ENCODE measurements around the gene TRIP13. TPM values are rescaled to one million over a fixed set of nuclear protein-coding genes. Genes with fewer than 3 reads are reported as not detected.

Gene TRIP13
- total RNA-seq, 1 donor from 2014 or later = 11.9 TPM

GRCh38 chr5:966345-966710 lies 73.6 kb downstream of the TRIP13 start:
- peaks cover 40% of the 10 kb centered on the region for H3K27me3 Mint-ChIP-seq
- H3K4me3 Mint-ChIP-seq (ENCODE audit: low read depth) = no peak overlapping the region
- H3K4me1 Mint-ChIP-seq (ENCODE audit: low read depth) = no peaks in the 10 kb centered on the region

GRCh38 chr5:966941-967340 lies 74.3 kb downstream of the TRIP13 start:
- Mint-ChIP-seq H3K27me3 (peaks cover 45% of the 10 kb centered on the region), H3K36me3 (ENCODE audit: insufficient read depth) (no peaks in the 10 kb centered on the region), H3K27ac (no peak overlapping the region), H3K4me1 (ENCODE audit: low read depth) (no peaks in the 10 kb centered on the region), H3K4me3 (ENCODE audit: low read depth) (no peak overlapping the region), H3K9me3 (ENCODE audit: low read depth) (no peaks in the 10 kb centered on the region)
- TF ChIP-seq CTCF (IDR thresholded peaks at IDR 0.05; ENCODE audit: unreplicated experiment) = no peak
- no peak for DNase-seq (ENCODE audit: low spot score, unreplicated experiment)

More at GRCh38 chr5:966345-966710, 73.6 kb downstream of the TRIP13 start:
- Mint-ChIP-seq H3K36me3 (ENCODE audit: insufficient read depth) (no peaks in the 10 kb centered on the region), H3K27ac (no peak overlapping the region), H3K9me3 (ENCODE audit: low read depth) (no peaks in the 10 kb centered on the region)
- DNase-seq (ENCODE audit: low spot score, unreplicated experiment) = no peak
- TF ChIP-seq CTCF (IDR thresholded peaks at IDR 0.05; ENCODE audit: unreplicated experiment) = no peak

Other genes with a start within 250 kb of the TRIP13 start
- gene TPPP, start 199.5 kb upstream of the TRIP13 start, total RNA-seq = 2.6 and 2.9 TPM in 2 replicates
- 8.6 and 8.7 TPM in 2 replicates for gene ZDHHC11B, start 108.2 kb upstream of the TRIP13 start, total RNA-seq
- 44.3 and 47.6 TPM in 2 replicates for gene ZDHHC11, start 41.9 kb upstream of the TRIP13 start, total RNA-seq
- gene BRD9, start 83 bp upstream of the TRIP13 start, total RNA-seq = 69.0 and 69.2 TPM in 2 replicates
- 23.9 and 28.3 TPM in 2 replicates for gene NKD2, start 115.9 kb downstream of the TRIP13 start, total RNA-seq
- 76.3 and 80.8 TPM in 2 replicates for gene SLC12A7, start 219.2 kb downstream of the TRIP13 start, total RNA-seq

All from progenitor cell of endocrine pancreas (in vitro differentiated cells).